Ovary (tissue), 9 donors: Measurements from ENCODE around the gene SCYGR1. TPM values are rescaled to one million over a fixed set of nuclear protein-coding genes. Genes with fewer than 3 reads are reported as not detected.

Experiments used
- DNase-seq, 5 donors: peaks; one replicate each; pipeline ENCODE4 v3.0.0-alpha.2; 2019 to 2020
- H3K27ac ChIP-seq, 2 donors: fragments of 200-600 bp; one replicate each; pipeline versions ENCODE4 v1.5.1 to v1.8.0; 2019 to 2022
- H3K27me3 ChIP-seq: fragments of 200-600 bp; one replicate; pipeline ENCODE4 v1.8.0; 2022
- H3K36me3 ChIP-seq: fragments of 200-600 bp; sonication (generic); one replicate; pipeline ENCODE4 v1.5.1; 2019
- H3K4me1 ChIP-seq: one replicate; pipeline ENCODE4 v1.8.1; 2013; ENCODE audit warnings: mild to moderate bottlenecking, moderate library complexity; ENCODE audit not compliant: insufficient read depth
- H3K4me3 ChIP-seq: fragments of 200-600 bp; sonication (generic); one replicate; pipeline ENCODE4 v1.5.1; 2017
- H3K9me3 ChIP-seq, 2 donors: fragments of 200-600 bp in 1 of 2; sonication (generic) in 1 of 2; one replicate each; pipeline versions ENCODE4 v1.5.1 to v1.8.1; 2013 to 2019; ENCODE audit warnings: mild to moderate bottlenecking in 1 of 2, moderate library complexity in 1 of 2
- EP300 ChIP-seq: sonication (generic); formaldehyde crosslinking; IDR thresholded peaks from one replicate; pipeline ENCODE4 v1.6.1; 2017; ENCODE audit warnings: antibody characterized with exemption
- POLR2A ChIP-seq: fragments of 450-650 bp; IDR thresholded peaks from one replicate; pipeline ENCODE4 v1.6.1; 2017; ENCODE audit warnings: antibody characterized with exemption, mild to moderate bottlenecking, moderate library complexity
- WGBS, 3 donors: extraction: QIAGEN DNeasy Blood & Tissue Kit in 1 of 3; methylation state at CpG; one replicate each; pipeline versions ENCODE4 v1.1.5 to v1.1.7; 2013 to 2017; 5-methylcytosine and 5-hydroxymethylcytosine counted together
- intact Hi-C, 4 donors: fragments of 100-400 bp; cut with DNase I; formaldehyde crosslinking; loops; one replicate each; pipeline versions ENCODE4 v1.11.0 to v1.15.1; 2022 to 2023
- polyA plus RNA-seq, 2 donors: library from polyadenylated mRNA; stranded (reverse); fragments of 200-250 nt in 1 of 2; fragments of 350-450 nt in 1 of 2; fragmentation: Illumina TruSeq in 1 of 2; extraction: RNeasy Lipid Tissue Mini Kit (QIAGEN cat#74804) in 1 of 2; gene quantifications; one replicate each; pipeline ENCODE4 v1.2.3, GENCODE V29; 2013 to 2014
- total RNA-seq, 7 donors: library from RNA; depleted of rRNA in 2 of 7; stranded (reverse); fragments of >200 nt in 2 of 7; fragmentation: NEBNext Ultra II Directional in 3 of 7; extraction: Animal tissue kit (Norgen Biotek cat#: 25700) in 3 of 7; gene quantifications; one replicate each; pipeline versions ENCODE4 v1.1.0 to v1.2.4, GENCODE V29; 2016 to 2023
- TF ChIP-seq, protein P1 (sequence below), 3 donors: fragments of 450-650 bp in 2 of 3; fragments of 200-600 bp in 1 of 3; IDR thresholded peaks; one replicate each; pipeline versions ENCODE4 v1.5.1 to v1.8.0; 2016 to 2022; ENCODE audit warnings: antibody characterized with exemption in 3 of 3, mild to moderate bottlenecking in 1 of 3
- donor health status: DM: no; HTN: no; CAD: no; lungs with moderate emphysema.
- donor health status: DM: no; HTN: no; CAD: no.
- donor health status: Bipolar disorder and iron deficiency.
- donor health status: DM: yes; HTN: yes; CAD: no.
- donor health status: DM: no; HTN: no; CAD: no.
- donor health status: DM: yes; HTN: yes; CAD: no.

SCYGR1 gene
- total and polyA plus RNA-seq, 9 donors, result not detected

DNA sequence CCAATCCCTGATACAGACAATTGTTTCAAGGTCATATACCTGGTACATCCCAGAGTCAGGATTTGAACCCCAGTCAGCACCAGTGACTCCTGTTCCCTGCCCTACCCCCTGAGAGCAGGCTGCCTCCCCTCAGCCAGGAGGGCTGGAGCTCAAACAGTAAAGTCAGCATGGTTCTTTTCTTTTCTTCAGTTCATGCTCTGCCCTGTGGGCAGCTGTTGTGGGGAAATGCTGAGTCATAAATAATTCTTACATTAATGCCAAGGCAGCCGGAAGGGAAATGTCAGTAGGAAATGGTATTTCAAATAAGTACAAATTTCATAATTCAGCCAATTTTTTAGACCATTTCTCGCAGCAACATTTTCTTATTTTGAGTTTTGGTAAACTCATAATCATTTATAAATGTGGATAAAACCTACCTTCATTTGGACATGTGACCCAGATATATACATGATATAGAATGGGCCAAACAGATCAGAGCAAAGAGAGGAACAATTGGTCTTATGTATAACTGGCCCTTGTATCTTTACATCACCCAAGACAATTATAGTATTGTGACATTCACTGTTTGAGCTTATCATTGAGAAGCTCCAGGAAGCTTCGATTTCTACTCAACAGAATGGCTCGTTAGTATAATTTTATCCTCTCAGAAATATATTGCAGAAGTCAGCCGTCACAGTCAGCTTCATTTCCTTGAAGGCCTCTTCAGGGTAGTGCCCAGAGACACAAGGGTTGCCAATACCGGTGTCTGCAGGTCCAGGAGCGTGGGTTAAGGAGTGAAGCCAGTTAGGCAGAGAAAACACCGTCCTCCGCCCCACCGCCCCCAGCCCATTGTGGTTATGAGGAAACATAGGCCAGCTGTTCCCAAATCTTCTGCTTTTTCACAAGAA lies 28.0 kb upstream of the SCYGR1 start:
- no peaks in the 10 kb centered on the region for H3K36me3 ChIP-seq
- no peaks in the 10 kb centered on the region for H3K27me3 ChIP-seq
- DNase-seq, result peak in 2 of 5 donors; percentile 15 to 30
- intact Hi-C loops, result no loop called here
- peaks cover 2% of the 10 kb centered on the region for H3K4me1 ChIP-seq
- H3K9me3 ChIP-seq, result no peaks in the 10 kb centered on the region
- H3K4me3 ChIP-seq, result no peak overlapping the region
- TF ChIP-seq POLR2A, result no peak
- 20 to 26% (median 22%) methylated on average over 10 of the region's 10 CpGs for WGBS, 3 donors
- H3K27ac ChIP-seq, result peak overlapping the region in 1 of 2 donors; percentile 36

DNA sequence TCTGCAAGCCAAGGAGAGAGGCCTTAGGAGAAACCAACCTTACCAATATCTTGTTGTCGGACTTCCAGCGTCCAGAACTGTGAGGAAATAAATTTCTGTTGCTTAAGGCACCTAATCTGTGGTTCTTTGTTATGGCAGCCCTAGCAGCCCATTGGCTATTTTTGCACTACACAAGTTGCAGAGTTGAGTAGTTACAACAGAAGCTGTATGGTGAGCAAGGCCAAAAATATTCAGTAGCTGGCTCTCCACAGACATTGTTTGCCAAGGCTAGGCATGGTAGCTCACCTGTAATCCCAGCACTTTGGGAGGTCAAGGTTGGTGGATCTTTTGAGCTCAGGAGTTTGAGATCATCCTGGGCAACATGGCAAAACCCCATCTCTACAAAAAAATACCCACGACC lies 27.1 kb upstream of the SCYGR1 start:
- H3K4me3 ChIP-seq, result no peak overlapping the region
- 70 to 91% (median 81%) methylated on average over 3 of the region's 3 CpGs for WGBS, 3 donors
- H3K36me3 ChIP-seq, result no peaks in the 10 kb centered on the region
- no peaks in the 10 kb centered on the region for H3K27me3 ChIP-seq
- intact Hi-C loops, result no loop called here
- no peak overlapping the region for H3K27ac ChIP-seq
- TF ChIP-seq POLR2A (no peak), EP300 (no peak)
- TF ChIP-seq, protein P1, sequence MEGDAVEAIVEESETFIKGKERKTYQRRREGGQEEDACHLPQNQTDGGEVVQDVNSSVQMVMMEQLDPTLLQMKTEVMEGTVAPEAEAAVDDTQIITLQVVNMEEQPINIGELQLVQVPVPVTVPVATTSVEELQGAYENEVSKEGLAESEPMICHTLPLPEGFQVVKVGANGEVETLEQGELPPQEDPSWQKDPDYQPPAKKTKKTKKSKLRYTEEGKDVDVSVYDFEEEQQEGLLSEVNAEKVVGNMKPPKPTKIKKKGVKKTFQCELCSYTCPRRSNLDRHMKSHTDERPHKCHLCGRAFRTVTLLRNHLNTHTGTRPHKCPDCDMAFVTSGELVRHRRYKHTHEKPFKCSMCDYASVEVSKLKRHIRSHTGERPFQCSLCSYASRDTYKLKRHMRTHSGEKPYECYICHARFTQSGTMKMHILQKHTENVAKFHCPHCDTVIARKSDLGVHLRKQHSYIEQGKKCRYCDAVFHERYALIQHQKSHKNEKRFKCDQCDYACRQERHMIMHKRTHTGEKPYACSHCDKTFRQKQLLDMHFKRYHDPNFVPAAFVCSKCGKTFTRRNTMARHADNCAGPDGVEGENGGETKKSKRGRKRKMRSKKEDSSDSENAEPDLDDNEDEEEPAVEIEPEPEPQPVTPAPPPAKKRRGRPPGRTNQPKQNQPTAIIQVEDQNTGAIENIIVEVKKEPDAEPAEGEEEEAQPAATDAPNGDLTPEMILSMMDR (IDR thresholded peaks at IDR 0.05), result no peak
- DNase-seq, result no peak
- peaks cover 2% of the 10 kb centered on the region for H3K4me1 ChIP-seq
- H3K9me3 ChIP-seq, result no peaks in the 10 kb centered on the region

DNA sequence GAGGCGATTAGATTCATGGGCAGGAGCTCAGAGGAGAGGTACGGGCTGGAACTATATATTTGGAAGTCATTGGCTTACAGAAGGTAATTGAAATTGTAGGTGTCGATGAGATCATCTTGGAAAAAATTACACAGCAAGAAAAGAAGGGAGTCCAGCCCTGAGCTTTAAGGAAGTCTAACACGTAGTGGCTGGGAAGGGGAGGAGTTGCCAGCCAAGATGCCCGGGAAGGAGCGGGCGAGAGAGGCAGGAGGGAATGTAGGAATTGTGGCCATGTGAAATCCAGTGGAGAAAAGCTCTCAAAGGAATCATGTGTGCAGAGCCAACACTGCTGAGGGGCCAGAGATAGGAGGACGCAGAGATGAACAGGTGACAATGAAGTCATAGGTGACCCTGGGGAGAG lies 25.6 kb upstream of the SCYGR1 start:
- TF ChIP-seq EP300, result no peak
- TF ChIP-seq, protein P1 (IDR thresholded peaks at IDR 0.05), result no peak
- no peak for TF ChIP-seq POLR2A
- no peaks in the 10 kb centered on the region for H3K36me3 ChIP-seq
- no peaks in the 10 kb centered on the region for H3K27me3 ChIP-seq
- H3K4me3 ChIP-seq, result no peak overlapping the region
- peaks cover 2% of the 10 kb centered on the region for H3K4me1 ChIP-seq
- DNase-seq, result no peak
- H3K27ac ChIP-seq, result no peak overlapping the region
- WGBS, 3 donors, result 86 to 88% (median 86%) methylated on average over 8 of the region's 8 CpGs
- intact Hi-C loops, result no loop called here
- no peaks in the 10 kb centered on the region for H3K9me3 ChIP-seq

DNA sequence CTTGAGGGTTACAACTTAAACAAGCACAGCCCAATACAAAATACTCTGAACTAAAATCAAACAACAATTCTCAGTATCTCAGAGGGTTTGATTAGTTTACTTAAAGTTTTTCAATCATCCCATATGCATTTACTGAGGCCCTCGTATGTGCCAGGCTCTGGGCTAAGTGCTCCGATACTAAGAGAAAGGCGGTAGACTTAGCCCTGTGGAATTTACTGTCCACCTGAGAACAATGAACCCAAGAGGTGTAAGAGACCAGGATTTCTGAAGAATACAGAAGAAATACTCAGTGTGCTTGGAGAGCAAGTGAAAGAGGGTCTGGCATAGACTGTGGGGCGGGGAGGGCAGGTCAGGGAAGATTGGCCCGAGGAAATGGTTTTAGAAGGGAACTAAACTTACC lies 25.1 kb upstream of the SCYGR1 start:
- no peaks in the 10 kb centered on the region for H3K27me3 ChIP-seq
- no peaks in the 10 kb centered on the region for H3K9me3 ChIP-seq
- WGBS, 3 donors, result 86 to 95% (median 90%) methylated on average over 5 of the region's 5 CpGs
- H3K4me3 ChIP-seq, result no peak overlapping the region
- no peak overlapping the region for H3K27ac ChIP-seq
- H3K4me1 ChIP-seq, result peaks cover 2% of the 10 kb centered on the region
- H3K36me3 ChIP-seq, result no peaks in the 10 kb centered on the region
- TF ChIP-seq POLR2A (no peak), EP300 (no peak)
- TF ChIP-seq, protein P1 (IDR thresholded peaks at IDR 0.05), result no peak
- no peak for DNase-seq
- intact Hi-C loops, result no loop called here

DNA sequence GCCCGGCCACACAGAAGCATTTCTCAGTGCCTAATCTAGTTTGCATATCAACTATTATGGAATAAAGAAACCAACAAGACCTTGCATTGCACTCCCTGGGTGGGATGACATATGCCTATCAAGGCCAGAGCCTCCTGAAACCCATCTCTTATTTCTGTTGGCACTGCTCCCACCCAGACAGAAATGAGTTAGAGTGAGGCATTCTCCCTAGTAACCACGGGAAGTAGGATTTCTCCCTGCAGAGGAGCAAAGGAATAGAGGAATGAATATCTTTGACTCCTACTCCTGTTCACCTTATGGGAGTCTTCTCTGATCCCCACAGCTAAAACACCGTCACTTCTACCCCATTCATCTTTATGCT lies 24.2 kb upstream of the SCYGR1 start:
- TF ChIP-seq, protein P1 (IDR thresholded peaks at IDR 0.05), result no peak
- Histone ChIP-seq H3K27ac (no peak overlapping the region), H3K36me3 (no peaks in the 10 kb centered on the region), H3K4me1 (peaks cover 2% of the 10 kb centered on the region), H3K9me3 (no peaks in the 10 kb centered on the region), H3K4me3 (no peak overlapping the region), H3K27me3 (no peaks in the 10 kb centered on the region)
- no peak for DNase-seq
- intact Hi-C loops, result no loop called here
- WGBS, 3 donors, result 61 to 71% (median 68%) methylated on average over 3 of the region's 3 CpGs
